WTC11 (cell line): ENCODE measurements around the gene PRSS33. TPM values are rescaled to one million over a fixed set of nuclear protein-coding genes. Genes with fewer than 3 reads are reported as not detected.
A peak's percentile ranks its signal among the peaks of the same experiment; 100 is the strongest.

Experiments
- ATAC-seq: fragments of 200-7000 bp; cut with Tn5 transposase; 2 replicates; pipeline ENCODE4 v1.10.0; 2021; ENCODE audit warnings: mild to moderate bottlenecking, moderate library complexity
- CTCF ChIA-PET: fragments of 300-600 bp; sonication (Branson Sonifier 250); formaldehyde crosslinking; loops from one replicate; lab custom pipeline; 2021; ENCODE audit warnings: antibody characterized with exemption; lab: Charles Lee
- POLR2A ChIA-PET: fragments of 350-600 bp; sonication (Branson Sonifier 250); formaldehyde crosslinking; loops from one replicate; lab custom pipeline; 2021; ENCODE audit warnings: antibody characterized with exemption; lab: Charles Lee
- DNase-seq: peaks from one replicate; pipeline ENCODE4 v3.0.0; 2021; ENCODE audit warnings: low spot score
- H3K27ac Mint-ChIP-seq: 2 replicates; pipeline ENCODE4 v1.8.0; 2021; ENCODE audit warnings: mixed read lengths
- H3K27me3 Mint-ChIP-seq: 2 replicates; pipeline ENCODE4 v1.8.0; 2021; ENCODE audit warnings: low read depth, mild to moderate bottlenecking, moderate library complexity, mixed read lengths
- H3K36me3 Mint-ChIP-seq: 2 replicates; pipeline ENCODE4 v1.8.0; 2021; ENCODE audit warnings: mixed read lengths
- H3K4me1 Mint-ChIP-seq: 2 replicates; pipeline ENCODE4 v1.8.0; 2022; ENCODE audit warnings: mixed read lengths
- H3K4me3 Mint-ChIP-seq: 2 replicates; pipeline ENCODE4 v1.8.0; 2021; ENCODE audit warnings: mild to moderate bottlenecking, moderate library complexity, mixed read lengths
- H3K9me3 Mint-ChIP-seq: 2 replicates; pipeline ENCODE4 v1.8.0; 2021; ENCODE audit warnings: mixed read lengths
- CREM ChIP-seq: sonication (generic); formaldehyde crosslinking; IDR thresholded peaks from 2 replicates; pipeline ENCODE4 v1.8.1; 2022; ENCODE audit warnings: mild to moderate bottlenecking, missing genetic modification reagents, moderate library complexity
- ETV6 ChIP-seq: sonication (generic); formaldehyde crosslinking; IDR thresholded peaks from 2 replicates; pipeline ENCODE4 v1.8.1; 2022; ENCODE audit warnings: mild to moderate bottlenecking, missing genetic modification reagents
- GRHL2 ChIP-seq: fragments of 250-450 bp; sonication (Bioruptor Pico); IDR thresholded peaks from 2 replicates; pipeline ENCODE4 v1.8.0; 2022; ENCODE audit warnings: mild to moderate bottlenecking, moderate library complexity; ENCODE audit not compliant: insufficient replicate concordance, severe bottlenecking
- JUN ChIP-seq: sonication (generic); formaldehyde crosslinking; IDR thresholded peaks from 2 replicates; pipeline ENCODE4 v1.8.0; 2023; ENCODE audit warnings: mild to moderate bottlenecking, missing genetic modification reagents
- NFE2L1 ChIP-seq: sonication (generic); formaldehyde crosslinking; IDR thresholded peaks from 2 replicates; pipeline ENCODE4 v1.8.1; 2023; ENCODE audit warnings: missing genetic modification reagents
- NFYB ChIP-seq: sonication (generic); formaldehyde crosslinking; conservative IDR thresholded peaks from 2 replicates; pipeline ENCODE4 v1.8.0; 2022; ENCODE audit warnings: low read depth, missing genetic modification reagents
- PRRX2 ChIP-seq: fragments of 250-450 bp; sonication (Bioruptor Pico); IDR thresholded peaks from 2 replicates; pipeline ENCODE4 v1.8.0; 2021; ENCODE audit warnings: mild to moderate bottlenecking
- TEAD1 ChIP-seq: sonication (generic); formaldehyde crosslinking; IDR thresholded peaks from 2 replicates; pipeline ENCODE4 v1.8.0; 2022; ENCODE audit warnings: mild to moderate bottlenecking, missing genetic modification reagents
- ZNF121 ChIP-seq: sonication (generic); formaldehyde crosslinking; IDR thresholded peaks from 2 replicates; pipeline ENCODE4 v1.8.0; 2023; ENCODE audit warnings: missing genetic modification reagents
- ZNF317 ChIP-seq: sonication (generic); formaldehyde crosslinking; IDR thresholded peaks from 2 replicates; pipeline ENCODE4 v1.8.1; 2023; ENCODE audit warnings: low read depth, mild to moderate bottlenecking, moderate library complexity, missing genetic modification reagents, borderline replicate concordance
- total RNA-seq: library from RNA; stranded (reverse); gene quantifications from 3 replicates; pipeline ENCODE4 v1.2.3, GENCODE V29; 2021
- TF ChIP-seq, protein P1 (sequence below): sonication (generic); formaldehyde crosslinking; IDR thresholded peaks from 2 replicates; pipeline ENCODE4 v1.8.1; 2022; ENCODE audit warnings: low read depth, missing genetic modification reagents, borderline replicate concordance
- TF ChIP-seq, protein P2 (sequence below): sonication (generic); formaldehyde crosslinking; IDR thresholded peaks from 2 replicates; pipeline ENCODE4 v1.8.0; 2023; ENCODE audit warnings: mild to moderate bottlenecking, missing genetic modification reagents
- TF ChIP-seq, protein P3 (sequence below): sonication (generic); formaldehyde crosslinking; IDR thresholded peaks from 2 replicates; pipeline ENCODE4 v1.8.0; 2023; ENCODE audit warnings: missing genetic modification reagents
- TF ChIP-seq, protein P4 (sequence below): fragments of 250-450 bp; sonication (Bioruptor Pico); IDR thresholded peaks from 2 replicates; pipeline ENCODE4 v1.9.0; 2021; ENCODE audit warnings: mild to moderate bottlenecking, borderline replicate concordance
- TF ChIP-seq, protein P5 (sequence below): fragments of 250-450 bp; sonication (Bioruptor Pico); conservative IDR thresholded peaks from 2 replicates; pipeline ENCODE4 v1.9.0; 2021; ENCODE audit warnings: mild to moderate bottlenecking
- TF ChIP-seq, protein P6 (sequence below): sonication (generic); formaldehyde crosslinking; IDR thresholded peaks from 2 replicates; pipeline ENCODE4 v1.8.0; 2022; ENCODE audit warnings: mild to moderate bottlenecking, missing genetic modification reagents
- TF ChIP-seq, protein P7 (sequence below): sonication (generic); formaldehyde crosslinking; IDR thresholded peaks from 2 replicates; pipeline ENCODE4 v1.8.0; 2022; ENCODE audit warnings: missing genetic modification reagents
- TF ChIP-seq, protein P8 (sequence below): sonication (generic); formaldehyde crosslinking; IDR thresholded peaks from 2 replicates; pipeline ENCODE4 v1.8.0; 2022; ENCODE audit warnings: mild to moderate bottlenecking, missing genetic modification reagents

PRSS33 gene
- total RNA-seq, 1 experiment from 2014 or later = 0.24 TPM

DNA sequence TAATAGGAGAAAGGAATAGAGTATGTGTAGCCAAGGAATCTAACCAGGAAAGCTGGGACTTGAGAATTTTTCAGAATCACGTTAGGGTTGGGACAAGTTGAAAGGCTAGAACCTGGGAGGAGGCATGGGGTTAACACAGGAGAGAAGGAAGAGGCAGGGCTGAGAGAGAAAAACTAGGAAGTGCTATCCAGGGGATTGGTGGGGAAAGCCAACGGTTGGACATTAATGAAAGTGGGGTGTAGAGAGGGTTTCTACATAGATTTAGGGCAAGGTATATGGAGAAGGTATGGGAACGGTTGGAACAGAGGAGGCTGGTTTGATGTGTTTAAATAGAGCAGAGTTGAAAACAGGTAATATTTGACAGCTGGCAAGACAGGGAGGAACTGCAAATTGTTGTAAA lies 32.2 kb downstream of the PRSS33 start:
- Mint-ChIP-seq H3K9me3 (peaks cover 11% of the 10 kb centered on the region), H3K36me3 (peaks cover 64% of the 10 kb centered on the region), H3K27ac (peak overlapping the region; percentile 72), H3K4me3 (peak overlapping the region; percentile 89), H3K27me3 (no peaks in the 10 kb centered on the region), H3K4me1 (peaks cover 38% of the 10 kb centered on the region)
- POLR2A ChIA-PET = no interaction called here
- DNase-seq (no peak), ATAC-seq (no peak)
- TF ChIP-seq, protein P1, sequence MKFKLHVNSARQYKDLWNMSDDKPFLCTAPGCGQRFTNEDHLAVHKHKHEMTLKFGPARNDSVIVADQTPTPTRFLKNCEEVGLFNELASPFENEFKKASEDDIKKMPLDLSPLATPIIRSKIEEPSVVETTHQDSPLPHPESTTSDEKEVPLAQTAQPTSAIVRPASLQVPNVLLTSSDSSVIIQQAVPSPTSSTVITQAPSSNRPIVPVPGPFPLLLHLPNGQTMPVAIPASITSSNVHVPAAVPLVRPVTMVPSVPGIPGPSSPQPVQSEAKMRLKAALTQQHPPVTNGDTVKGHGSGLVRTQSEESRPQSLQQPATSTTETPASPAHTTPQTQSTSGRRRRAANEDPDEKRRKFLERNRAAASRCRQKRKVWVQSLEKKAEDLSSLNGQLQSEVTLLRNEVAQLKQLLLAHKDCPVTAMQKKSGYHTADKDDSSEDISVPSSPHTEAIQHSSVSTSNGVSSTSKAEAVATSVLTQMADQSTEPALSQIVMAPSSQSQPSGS (CRISPR knock-in tag) = no peak
- TF ChIP-seq, protein P2, sequence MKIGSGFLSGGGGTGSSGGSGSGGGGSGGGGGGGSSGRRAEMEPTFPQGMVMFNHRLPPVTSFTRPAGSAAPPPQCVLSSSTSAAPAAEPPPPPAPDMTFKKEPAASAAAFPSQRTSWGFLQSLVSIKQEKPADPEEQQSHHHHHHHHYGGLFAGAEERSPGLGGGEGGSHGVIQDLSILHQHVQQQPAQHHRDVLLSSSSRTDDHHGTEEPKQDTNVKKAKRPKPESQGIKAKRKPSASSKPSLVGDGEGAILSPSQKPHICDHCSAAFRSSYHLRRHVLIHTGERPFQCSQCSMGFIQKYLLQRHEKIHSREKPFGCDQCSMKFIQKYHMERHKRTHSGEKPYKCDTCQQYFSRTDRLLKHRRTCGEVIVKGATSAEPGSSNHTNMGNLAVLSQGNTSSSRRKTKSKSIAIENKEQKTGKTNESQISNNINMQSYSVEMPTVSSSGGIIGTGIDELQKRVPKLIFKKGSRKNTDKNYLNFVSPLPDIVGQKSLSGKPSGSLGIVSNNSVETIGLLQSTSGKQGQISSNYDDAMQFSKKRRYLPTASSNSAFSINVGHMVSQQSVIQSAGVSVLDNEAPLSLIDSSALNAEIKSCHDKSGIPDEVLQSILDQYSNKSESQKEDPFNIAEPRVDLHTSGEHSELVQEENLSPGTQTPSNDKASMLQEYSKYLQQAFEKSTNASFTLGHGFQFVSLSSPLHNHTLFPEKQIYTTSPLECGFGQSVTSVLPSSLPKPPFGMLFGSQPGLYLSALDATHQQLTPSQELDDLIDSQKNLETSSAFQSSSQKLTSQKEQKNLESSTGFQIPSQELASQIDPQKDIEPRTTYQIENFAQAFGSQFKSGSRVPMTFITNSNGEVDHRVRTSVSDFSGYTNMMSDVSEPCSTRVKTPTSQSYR (CRISPR knock-in tag) = no peak
- CTCF ChIA-PET = no interaction called here

DNA sequence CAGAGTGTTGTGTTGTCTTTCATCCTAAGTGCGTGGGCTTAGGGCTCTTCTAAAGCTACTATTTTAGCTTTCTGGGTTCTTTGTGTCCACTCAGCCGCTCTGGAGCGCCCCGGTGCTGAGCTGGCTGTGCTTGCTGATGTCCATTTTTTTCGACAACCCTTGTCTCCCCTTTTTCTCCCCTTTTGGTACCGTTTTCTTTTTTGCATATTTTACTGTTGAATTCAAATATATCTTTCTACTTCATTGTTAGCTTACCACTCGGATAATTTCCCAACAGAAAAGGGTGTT lies 33.7 kb downstream of the PRSS33 start:
- Mint-ChIP-seq H3K36me3 (peaks cover 52% of the 10 kb centered on the region), H3K27ac (peak overlapping the region; percentile 95), H3K9me3 (peaks cover 3% of the 10 kb centered on the region), H3K4me1 (peaks cover 38% of the 10 kb centered on the region), H3K4me3 (peak overlapping the region; percentile 89), H3K27me3 (no peaks in the 10 kb centered on the region)
- ATAC-seq = no peak
- CTCF ChIA-PET = no interaction called here
- POLR2A ChIA-PET = interaction anchor here (0.9 to 1.3 kb wide), 3 partner anchors 21 to 509 kb away, joined by 3 read pairs; no protein-coding TSS in a partner anchor
- no peak for DNase-seq
- TF ChIP-seq, protein P3, sequence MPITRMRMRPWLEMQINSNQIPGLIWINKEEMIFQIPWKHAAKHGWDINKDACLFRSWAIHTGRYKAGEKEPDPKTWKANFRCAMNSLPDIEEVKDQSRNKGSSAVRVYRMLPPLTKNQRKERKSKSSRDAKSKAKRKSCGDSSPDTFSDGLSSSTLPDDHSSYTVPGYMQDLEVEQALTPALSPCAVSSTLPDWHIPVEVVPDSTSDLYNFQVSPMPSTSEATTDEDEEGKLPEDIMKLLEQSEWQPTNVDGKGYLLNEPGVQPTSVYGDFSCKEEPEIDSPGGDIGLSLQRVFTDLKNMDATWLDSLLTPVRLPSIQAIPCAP (CRISPR knock-in tag) = no peak
- no peak for TF ChIP-seq TEAD1 (CRISPR knock-in tag)
- TF ChIP-seq, protein P4, sequence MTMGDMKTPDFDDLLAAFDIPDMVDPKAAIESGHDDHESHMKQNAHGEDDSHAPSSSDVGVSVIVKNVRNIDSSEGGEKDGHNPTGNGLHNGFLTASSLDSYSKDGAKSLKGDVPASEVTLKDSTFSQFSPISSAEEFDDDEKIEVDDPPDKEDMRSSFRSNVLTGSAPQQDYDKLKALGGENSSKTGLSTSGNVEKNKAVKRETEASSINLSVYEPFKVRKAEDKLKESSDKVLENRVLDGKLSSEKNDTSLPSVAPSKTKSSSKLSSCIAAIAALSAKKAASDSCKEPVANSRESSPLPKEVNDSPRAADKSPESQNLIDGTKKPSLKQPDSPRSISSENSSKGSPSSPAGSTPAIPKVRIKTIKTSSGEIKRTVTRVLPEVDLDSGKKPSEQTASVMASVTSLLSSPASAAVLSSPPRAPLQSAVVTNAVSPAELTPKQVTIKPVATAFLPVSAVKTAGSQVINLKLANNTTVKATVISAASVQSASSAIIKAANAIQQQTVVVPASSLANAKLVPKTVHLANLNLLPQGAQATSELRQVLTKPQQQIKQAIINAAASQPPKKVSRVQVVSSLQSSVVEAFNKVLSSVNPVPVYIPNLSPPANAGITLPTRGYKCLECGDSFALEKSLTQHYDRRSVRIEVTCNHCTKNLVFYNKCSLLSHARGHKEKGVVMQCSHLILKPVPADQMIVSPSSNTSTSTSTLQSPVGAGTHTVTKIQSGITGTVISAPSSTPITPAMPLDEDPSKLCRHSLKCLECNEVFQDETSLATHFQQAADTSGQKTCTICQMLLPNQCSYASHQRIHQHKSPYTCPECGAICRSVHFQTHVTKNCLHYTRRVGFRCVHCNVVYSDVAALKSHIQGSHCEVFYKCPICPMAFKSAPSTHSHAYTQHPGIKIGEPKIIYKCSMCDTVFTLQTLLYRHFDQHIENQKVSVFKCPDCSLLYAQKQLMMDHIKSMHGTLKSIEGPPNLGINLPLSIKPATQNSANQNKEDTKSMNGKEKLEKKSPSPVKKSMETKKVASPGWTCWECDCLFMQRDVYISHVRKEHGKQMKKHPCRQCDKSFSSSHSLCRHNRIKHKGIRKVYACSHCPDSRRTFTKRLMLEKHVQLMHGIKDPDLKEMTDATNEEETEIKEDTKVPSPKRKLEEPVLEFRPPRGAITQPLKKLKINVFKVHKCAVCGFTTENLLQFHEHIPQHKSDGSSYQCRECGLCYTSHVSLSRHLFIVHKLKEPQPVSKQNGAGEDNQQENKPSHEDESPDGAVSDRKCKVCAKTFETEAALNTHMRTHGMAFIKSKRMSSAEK (CRISPR knock-in tag) = no peak
- no peak for TF ChIP-seq PRRX2 (CRISPR knock-in tag)
- TF ChIP-seq, protein P5, sequence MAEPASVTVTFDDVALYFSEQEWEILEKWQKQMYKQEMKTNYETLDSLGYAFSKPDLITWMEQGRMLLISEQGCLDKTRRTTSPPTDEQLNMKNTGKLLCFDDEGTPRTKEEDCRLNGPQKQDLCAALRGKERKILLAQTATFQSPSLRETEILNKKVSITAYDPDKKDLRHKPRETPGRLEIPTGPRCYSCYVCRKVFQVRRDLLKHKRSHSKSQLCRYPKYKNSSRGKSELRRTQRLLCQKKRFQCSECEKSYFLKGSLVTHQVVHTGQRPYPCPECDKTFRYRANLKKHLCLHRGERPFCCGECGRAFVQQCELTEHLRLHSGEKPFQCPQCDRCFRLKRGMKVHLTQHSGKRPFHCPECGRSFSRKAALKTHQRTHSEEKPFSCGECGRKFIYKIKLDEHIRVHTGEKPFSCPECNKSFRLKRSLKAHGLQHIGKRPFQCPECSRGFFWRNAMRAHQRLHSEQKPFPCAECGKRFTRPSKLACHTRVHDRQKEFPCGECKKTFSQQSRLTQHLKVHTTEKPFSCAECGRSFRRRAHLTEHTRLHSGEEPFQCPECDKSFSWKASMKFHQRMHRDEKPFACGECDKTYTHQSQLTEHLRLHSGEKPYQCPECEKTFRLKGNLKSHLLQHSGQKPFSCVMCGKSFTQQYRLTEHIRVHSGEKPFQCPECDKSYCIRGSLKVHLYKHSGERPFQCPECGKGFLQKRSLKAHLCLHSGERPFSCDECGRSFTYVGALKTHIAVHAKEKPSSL (CRISPR knock-in tag) = no peak
- TF ChIP-seq JUN (CRISPR knock-in tag) = no peak
- TF ChIP-seq NFYB (CRISPR knock-in tag) = no peak
- no peak for TF ChIP-seq NFE2L1 (CRISPR knock-in tag)
- TF ChIP-seq CREM (CRISPR knock-in tag) = no peak
- TF ChIP-seq GRHL2 (CRISPR knock-in tag) = no peak
- TF ChIP-seq, protein P6, sequence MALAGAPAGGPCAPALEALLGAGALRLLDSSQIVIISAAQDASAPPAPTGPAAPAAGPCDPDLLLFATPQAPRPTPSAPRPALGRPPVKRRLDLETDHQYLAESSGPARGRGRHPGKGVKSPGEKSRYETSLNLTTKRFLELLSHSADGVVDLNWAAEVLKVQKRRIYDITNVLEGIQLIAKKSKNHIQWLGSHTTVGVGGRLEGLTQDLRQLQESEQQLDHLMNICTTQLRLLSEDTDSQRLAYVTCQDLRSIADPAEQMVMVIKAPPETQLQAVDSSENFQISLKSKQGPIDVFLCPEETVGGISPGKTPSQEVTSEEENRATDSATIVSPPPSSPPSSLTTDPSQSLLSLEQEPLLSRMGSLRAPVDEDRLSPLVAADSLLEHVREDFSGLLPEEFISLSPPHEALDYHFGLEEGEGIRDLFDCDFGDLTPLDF (CRISPR knock-in tag) = no peak
- TF ChIP-seq ETV6 (CRISPR knock-in tag) = no peak
- TF ChIP-seq ZNF121 (CRISPR knock-in tag) = no peak
- TF ChIP-seq, protein P7, sequence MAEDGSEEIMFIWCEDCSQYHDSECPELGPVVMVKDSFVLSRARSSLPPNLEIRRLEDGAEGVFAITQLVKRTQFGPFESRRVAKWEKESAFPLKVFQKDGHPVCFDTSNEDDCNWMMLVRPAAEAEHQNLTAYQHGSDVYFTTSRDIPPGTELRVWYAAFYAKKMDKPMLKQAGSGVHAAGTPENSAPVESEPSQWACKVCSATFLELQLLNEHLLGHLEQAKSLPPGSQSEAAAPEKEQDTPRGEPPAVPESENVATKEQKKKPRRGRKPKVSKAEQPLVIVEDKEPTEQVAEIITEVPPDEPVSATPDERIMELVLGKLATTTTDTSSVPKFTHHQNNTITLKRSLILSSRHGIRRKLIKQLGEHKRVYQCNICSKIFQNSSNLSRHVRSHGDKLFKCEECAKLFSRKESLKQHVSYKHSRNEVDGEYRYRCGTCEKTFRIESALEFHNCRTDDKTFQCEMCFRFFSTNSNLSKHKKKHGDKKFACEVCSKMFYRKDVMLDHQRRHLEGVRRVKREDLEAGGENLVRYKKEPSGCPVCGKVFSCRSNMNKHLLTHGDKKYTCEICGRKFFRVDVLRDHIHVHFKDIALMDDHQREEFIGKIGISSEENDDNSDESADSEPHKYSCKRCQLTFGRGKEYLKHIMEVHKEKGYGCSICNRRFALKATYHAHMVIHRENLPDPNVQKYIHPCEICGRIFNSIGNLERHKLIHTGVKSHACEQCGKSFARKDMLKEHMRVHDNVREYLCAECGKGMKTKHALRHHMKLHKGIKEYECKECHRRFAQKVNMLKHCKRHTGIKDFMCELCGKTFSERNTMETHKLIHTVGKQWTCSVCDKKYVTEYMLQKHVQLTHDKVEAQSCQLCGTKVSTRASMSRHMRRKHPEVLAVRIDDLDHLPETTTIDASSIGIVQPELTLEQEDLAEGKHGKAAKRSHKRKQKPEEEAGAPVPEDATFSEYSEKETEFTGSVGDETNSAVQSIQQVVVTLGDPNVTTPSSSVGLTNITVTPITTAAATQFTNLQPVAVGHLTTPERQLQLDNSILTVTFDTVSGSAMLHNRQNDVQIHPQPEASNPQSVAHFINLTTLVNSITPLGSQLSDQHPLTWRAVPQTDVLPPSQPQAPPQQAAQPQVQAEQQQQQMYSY (CRISPR knock-in tag) = no peak
- no peak for TF ChIP-seq ZNF317
- TF ChIP-seq, protein P8, sequence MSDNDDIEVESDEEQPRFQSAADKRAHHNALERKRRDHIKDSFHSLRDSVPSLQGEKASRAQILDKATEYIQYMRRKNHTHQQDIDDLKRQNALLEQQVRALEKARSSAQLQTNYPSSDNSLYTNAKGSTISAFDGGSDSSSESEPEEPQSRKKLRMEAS (CRISPR knock-in tag) = no peak
